GM18505 (cell line): ENCODE data around the gene SEPTIN5.

Experiments used
- ATAC-seq: cut with Tn5 transposase; IDR thresholded peaks from one replicate; pipeline ENCODE4 v1.9.1; 2021; ENCODE audit not compliant: unreplicated experiment
- POLR2A ChIP-seq: IDR thresholded peaks from 4 replicates; pipeline ENCODE4 v1.6.1; 2011; ENCODE audit warnings: borderline replicate concordance; ENCODE audit not compliant: insufficient read depth, insufficient read length; ENCODE audit errors: extremely low read depth

The SEPTIN5 gene

GRCh38 chr22:19761725-19762567 lies 47.6 kb downstream of the SEPTIN5 start:
- TF ChIP-seq POLR2A = no peak

GRCh38 chr22:19762568-19763457 lies 48.5 kb downstream of the SEPTIN5 start:
- TF ChIP-seq POLR2A = no peak
- no peak for ATAC-seq

More at GRCh38 chr22:19761725-19762567, 47.6 kb downstream of the SEPTIN5 start:
- no peak for ATAC-seq

GRCh38 chr22:19763458-19764298 lies 49.4 kb downstream of the SEPTIN5 start:
- ATAC-seq = no peak
- TF ChIP-seq POLR2A = no peak

GRCh38 chr22:19764299-19764593 lies 49.9 kb downstream of the SEPTIN5 start:
- ATAC-seq = no peak
- no peak for TF ChIP-seq POLR2A

GRCh38 chr22:19764636-19765476 lies 50.6 kb downstream of the SEPTIN5 start:
- ATAC-seq = no peak
- no peak for TF ChIP-seq POLR2A

GRCh38 chr22:19765477-19766239 lies 51.4 kb downstream of the SEPTIN5 start:
- ATAC-seq = no peak
- TF ChIP-seq POLR2A = no peak

- no peak for ATAC-seq
Measured at GRCh38 chr22:19766240-19766510, 51.9 kb downstream of the SEPTIN5 start.

GRCh38 chr22:19766511-19767426 lies 52.5 kb downstream of the SEPTIN5 start:
- no peak for ATAC-seq
- TF ChIP-seq POLR2A = no peak

More at GRCh38 chr22:19766240-19766510, 51.9 kb downstream of the SEPTIN5 start:
- no peak for TF ChIP-seq POLR2A

- TF ChIP-seq POLR2A = no peak
Measured at GRCh38 chr22:19767427-19768341, 53.4 kb downstream of the SEPTIN5 start.

GRCh38 chr22:19769393-19769715 lies 55.1 kb downstream of the SEPTIN5 start:
- TF ChIP-seq POLR2A = no peak
- no peak for ATAC-seq

More at GRCh38 chr22:19767427-19768341, 53.4 kb downstream of the SEPTIN5 start:
- ATAC-seq = no peak
